OCI-LY7 (cell line): ENCODE data around the gene PLA2G15. TPM values are rescaled to one million over a fixed set of nuclear protein-coding genes. Genes with fewer than 3 reads are reported as not detected.

Source experiments
- BruUV-seq: library from RNA; stranded (reverse); fragments of 400-500 nt; replicated peaks from 2 replicates; lab custom pipeline; 2021; lab: Mats Ljungman, UMichigan
- CTCF ChIA-PET: fragments of 300-600 bp; sonication (Branson Sonifier 250); formaldehyde crosslinking; loops from one replicate; lab custom pipeline; 2022; ENCODE audit warnings: antibody characterized with exemption; ENCODE audit not compliant: unreplicated experiment; lab: Charles Lee
- POLR2A ChIA-PET: fragments of 300-600 bp; sonication (Branson Sonifier 250); formaldehyde crosslinking; loops from one replicate; lab custom pipeline; 2022; ENCODE audit warnings: antibody characterized with exemption; lab: Charles Lee
- DNase-seq: peaks from one replicate; pipeline ENCODE4 v3.0.0-alpha.2; 2015; ENCODE audit warnings: low spot score
- H2AFZ ChIP-seq: fragments of 200-600 bp; sonication (generic), shearing (Covaris generic); 2 replicates; pipeline ENCODE4 v1.6.1; 2014; ENCODE audit warnings: mild to moderate bottlenecking, antibody characterized with exemption, low read length, moderate library complexity
- H3K27ac ChIP-seq: fragments of 200-600 bp; sonication (generic); 2 replicates; pipeline ENCODE4 v1.5.1; 2014; ENCODE audit warnings: mixed run types, low read depth, mild to moderate bottlenecking, moderate library complexity, low read length, inconsistent platforms; ENCODE audit not compliant: poor library complexity, severe bottlenecking
- H3K36me3 ChIP-seq: fragments of 200-600 bp; sonication (generic); 2 replicates; pipeline ENCODE4 v1.6.1; 2014; ENCODE audit warnings: mild to moderate bottlenecking, antibody characterized with exemption, low read length, moderate library complexity, mixed read lengths; ENCODE audit not compliant: insufficient read depth
- H3K4me1 ChIP-seq: fragments of 200-600 bp; sonication (generic); 2 replicates; pipeline ENCODE4 v1.5.1; 2014; ENCODE audit warnings: mild to moderate bottlenecking, low read length; ENCODE audit not compliant: insufficient read depth, poor library complexity, severe bottlenecking
- H3K4me2 ChIP-seq: fragments of 200-600 bp; sonication (generic); 2 replicates; pipeline ENCODE4 v1.6.1; 2014; ENCODE audit warnings: mild to moderate bottlenecking, low read length
- H3K4me3 ChIP-seq: fragments of 200-600 bp; sonication (generic); 2 replicates; pipeline ENCODE4 v1.5.1; 2014; ENCODE audit warnings: mild to moderate bottlenecking, low read depth, low read length; ENCODE audit not compliant: poor library complexity, severe bottlenecking
- H3K79me2 ChIP-seq: fragments of 200-600 bp; sonication (generic); 2 replicates; pipeline ENCODE4 v1.6.1; 2016; ENCODE audit warnings: low read depth, mild to moderate bottlenecking, low read length, moderate library complexity, mixed read lengths; ENCODE audit not compliant: insufficient read depth
- H3K9me2 ChIP-seq: fragments of 200-600 bp; sonication (generic); 2 replicates; pipeline ENCODE4 v1.6.1; 2016; ENCODE audit warnings: mild to moderate bottlenecking, low read length, mixed read lengths; ENCODE audit not compliant: insufficient read depth
- H3K9me3 ChIP-seq: fragments of 200-600 bp; sonication (generic); 2 replicates; pipeline ENCODE4 v1.6.1; 2014; ENCODE audit warnings: mild to moderate bottlenecking, mixed run types, low read length, mixed read lengths
- H4K20me1 ChIP-seq: fragments of 200-600 bp; sonication (generic); 2 replicates; pipeline ENCODE4 v1.6.1; 2014; ENCODE audit warnings: mild to moderate bottlenecking, antibody characterized with exemption, low read length, moderate library complexity, mixed read lengths; ENCODE audit not compliant: insufficient read depth
- CTCF ChIP-seq: fragments of 200-600 bp; sonication (generic); conservative IDR thresholded peaks from 2 replicates; pipeline ENCODE4 v1.5.1; 2014; ENCODE audit warnings: mild to moderate bottlenecking, antibody characterized with exemption, low read length, moderate library complexity, mixed read lengths
- EZH2phosphoT487 ChIP-seq: fragments of 200-600 bp; sonication (generic); IDR thresholded peaks from 2 replicates; pipeline ENCODE4 v1.6.1; 2018; ENCODE audit warnings: low read depth, borderline replicate concordance, mild to moderate bottlenecking, mixed run types, antibody characterized with exemption, low read length, moderate library complexity, mixed read lengths
- intact Hi-C: fragments of 100-400 bp; cut with micrococcal nuclease; formaldehyde crosslinking; loops from one replicate; pipeline ENCODE4 v1.10.0; 2022; ENCODE audit not compliant: unreplicated experiment
- total RNA-seq, 2 experiments: library from RNA; depleted of rRNA in 1 of 2; stranded (reverse); fragments of >200 nt in 1 of 2; shearing (Covaris generic) in 1 of 2; gene quantifications; 2 replicates each; pipeline ENCODE4 v1.2.3, GENCODE V29; 2014 to 2022

The PLA2G15 gene
- total RNA-seq, 2 experiments from 2014 or later, result 27.5 to 46.2 TPM

- TF ChIP-seq CTCF, result no peak
- no peak for TF ChIP-seq EZH2phosphoT487
- no peak overlapping the region for H2AFZ ChIP-seq
- no peaks in the 10 kb centered on the region for H3K9me2 ChIP-seq
- peak overlapping the region; percentile 58 for H3K4me3 ChIP-seq
- intact Hi-C loops, result no loop called here
- peaks cover 59% of the 10 kb centered on the region for H3K79me2 ChIP-seq
- peaks cover 63% of the 10 kb centered on the region for H3K36me3 ChIP-seq
- H3K4me2 ChIP-seq, result peak overlapping the region; percentile 91
- ChIA-PET POLR2A (interaction anchor here (0.6 to 2.2 kb wide), 12 partner anchors 8 to 1107 kb away, joined by 3 to 13 read pairs (median 4); partner anchors contain the start of genes PRMT7, SLC7A6 and SLC7A6OS), CTCF (interaction anchor here (0.6 to 2.1 kb wide), 6 partner anchors 11 to 208 kb away, joined by 3 to 10 read pairs (median 5); partner anchors contain the start of gene SLC7A6)
- no peaks in the 10 kb centered on the region for H3K9me3 ChIP-seq
- H3K27ac ChIP-seq, result peak overlapping the region; percentile 97
- TSS peak; percentile 9 for BruUV-seq
- H3K4me1 ChIP-seq, result peaks cover 99% of the 10 kb centered on the region
- no peaks in the 10 kb centered on the region for H4K20me1 ChIP-seq
- DNase-seq, result peak; percentile 65
These were observed 38.8 kb downstream of the PLA2G15 start for GRCh38 chr16:68283801-68284598.

GRCh38 chr16:68284847-68285246 lies 39.7 kb downstream of the PLA2G15 start:
- DNase-seq, result peak; percentile 95
- Histone ChIP-seq H3K4me3 (peak overlapping the region; percentile 58), H3K4me2 (peak overlapping the region; percentile 91), H3K79me2 (peaks cover 50% of the 10 kb centered on the region), H3K27ac (peak overlapping the region; percentile 97), H2AFZ (no peak overlapping the region), H4K20me1 (no peaks in the 10 kb centered on the region), H3K9me3 (no peaks in the 10 kb centered on the region), H3K36me3 (peaks cover 61% of the 10 kb centered on the region), H3K9me2 (no peaks in the 10 kb centered on the region), H3K4me1 (peaks cover 99% of the 10 kb centered on the region)
- TF ChIP-seq CTCF (no peak), EZH2phosphoT487 (no peak)
- POLR2A ChIA-PET, result interaction anchor here (0.6 to 2.6 kb wide), 12 partner anchors 9 to 1108 kb away, joined by 3 to 19 read pairs (median 6); partner anchors contain the start of genes PRMT7 and SLC7A6OS
- no TSS peak for BruUV-seq
- intact Hi-C loops, result loop anchor here (1.0 kb wide), 2 partner anchors 21 to 25 kb away; partner anchors contain the start of genes SLC7A6 and SLC7A6OS
- CTCF ChIA-PET, result interaction anchor here (0.5 to 2.1 kb wide), 5 partner anchors 12 to 607 kb away, joined by 3 to 15 read pairs (median 5); partner anchors contain the start of gene SLC7A6
